Fibroblast of lung (primary cell): Measurements from ENCODE around the gene DCTN2.

Experiments used
- CTCF ChIP-seq, 2 donors: IDR thresholded peaks in 1 of 2; conservative IDR thresholded peaks in 1 of 2; 1 replicate in 1 of 2; 2 replicates in 1 of 2; pipeline ENCODE4 v1.5.1; 2011 to 2012; ENCODE audit warnings: low read length in 2 of 2, control low read depth in 1 of 2, inconsistent platforms in 1 of 2, low read depth in 1 of 2, mild to moderate bottlenecking in 1 of 2
- EZH2 ChIP-seq: IDR thresholded peaks from 2 replicates; pipeline ENCODE4 v1.5.1; 2012; ENCODE audit warnings: low read length, control low read depth, mild to moderate bottlenecking; ENCODE audit errors: missing control alignments

GRCh38 chr12:57485695-57486094 is 61.3 kb downstream of the DCTN2 start:
- TF ChIP-seq CTCF (conservative IDR thresholded peaks at IDR 0.05 in 1 of 2, IDR thresholded peaks at IDR 0.05 in 1 of 2; ENCODE audit: low read depth in 1 of 2, low read length in 2 of 2) (no peak), EZH2 (no peak)
